SK-N-SH (cell line): ENCODE measurements around the gene SLC6A8. TPM values are rescaled to one million over a fixed set of nuclear protein-coding genes. Genes with fewer than 3 reads are reported as not detected.
"Not testable (repeated sequence)": the region's sequence is repeated elsewhere in the genome, so short reads cannot be mapped to it uniquely, and the experiment has no call there.

Experiments
- CTCF ChIA-PET: fragments of 300-600, 350-600 bp; formaldehyde crosslinking; extraction: SDS; loops from one replicate; lab custom pipeline; 2021; lab: Yijun Ruan, JAX
- POLR2A ChIA-PET: fragments of 350-600 bp; sonication (Branson Sonifier 250); formaldehyde crosslinking; extraction: SDS; loops from one replicate; lab custom pipeline; 2020; ENCODE audit warnings: antibody characterized with exemption, inconsistent platforms; lab: Yijun Ruan, JAX
- DNase-seq: peaks from one replicate; pipeline ENCODE4 v3.0.0; 2012
- H2AFZ ChIP-seq: fragments of 200-600 bp; sonication (generic); 2 replicates; pipeline ENCODE4 v1.8.1; 2016; ENCODE audit warnings: antibody characterized with exemption, mild to moderate bottlenecking, low read depth
- H3F3A ChIP-seq: fragments of 200-600 bp; sonication (generic); replicated peaks from 2 replicates; pipeline ENCODE3; 2016; ENCODE audit warnings: antibody characterized with exemption, mild to moderate bottlenecking; ENCODE audit not compliant: insufficient read depth
- H3K27ac ChIP-seq, 2 experiments: fragments of 200-500 bp in 1 of 2; fragments of 200-600 bp in 1 of 2; sonication (Bioruptor generic) in 1 of 2; sonication (generic), shearing (Covaris generic) in 1 of 2; 2 replicates each; pipeline versions ENCODE4 v1.5.1 to v1.6.1; 2014 to 2016; ENCODE audit warnings: low read depth in 2 of 2, inconsistent platforms in 1 of 2, low read length in 1 of 2, mild to moderate bottlenecking in 1 of 2, mixed read lengths in 1 of 2
- H3K27me3 ChIP-seq: fragments of 200-600 bp; sonication (generic), shearing (Covaris generic); 2 replicates; pipeline ENCODE4 v1.6.1; 2016; ENCODE audit warnings: mixed run types; ENCODE audit not compliant: insufficient read depth
- H3K36me3 ChIP-seq, 2 experiments: fragments of 200-500 bp in 1 of 2; fragments of 200-600 bp in 1 of 2; sonication (Bioruptor generic) in 1 of 2; sonication (generic) in 1 of 2; replicated peaks in 1 of 2; 2 replicates each; pipeline versions ENCODE3 to v1.5.1; 2014 to 2016; ENCODE audit warnings: low read length in 1 of 2, mild to moderate bottlenecking in 1 of 2; ENCODE audit not compliant: insufficient read depth in 2 of 2, control insufficient read depth in 1 of 2
- H3K4me1 ChIP-seq, 2 experiments: fragments of 200-500 bp in 1 of 2; fragments of 200-600 bp in 1 of 2; sonication (Bioruptor generic) in 1 of 2; sonication (generic), shearing (Covaris generic) in 1 of 2; 2 replicates each; pipeline versions ENCODE4 v1.5.1 to v1.6.1; 2014 to 2016; ENCODE audit warnings: low read depth in 1 of 2, low read length in 1 of 2, mixed run types in 1 of 2; ENCODE audit not compliant: insufficient read depth in 2 of 2, control insufficient read depth in 1 of 2
- H3K4me2 ChIP-seq: fragments of 200-600 bp; sonication (generic), shearing (Covaris generic); 2 replicates; pipeline ENCODE4 v1.6.1; 2017; ENCODE audit warnings: mixed run types
- H3K4me3 ChIP-seq, 2 experiments: fragments of 200-500 bp in 1 of 2; fragments of 200-600 bp in 1 of 2; sonication (Bioruptor generic) in 1 of 2; sonication (generic), shearing (Covaris generic) in 1 of 2; 2 replicates each; pipeline versions ENCODE4 v1.5.1 to v1.8.1; 2014 to 2016; ENCODE audit warnings: low read depth in 2 of 2, inconsistent platforms in 1 of 2, low read length in 1 of 2, mild to moderate bottlenecking in 1 of 2, mixed read lengths in 1 of 2, moderate library complexity in 1 of 2
- H3K79me2 ChIP-seq: fragments of 200-600 bp; sonication (generic); 2 replicates; pipeline ENCODE4 v1.8.1; 2017; ENCODE audit warnings: mild to moderate bottlenecking; ENCODE audit not compliant: insufficient read depth
- H3K9ac ChIP-seq: fragments of 200-600 bp; sonication (generic); 2 replicates; pipeline ENCODE4 v1.6.1; 2017; ENCODE audit warnings: mixed run types
- H3K9me2 ChIP-seq: fragments of 200-600 bp; sonication (generic); 2 replicates; pipeline ENCODE4 v1.6.1; 2017; ENCODE audit warnings: mixed run types
- H3K9me3 ChIP-seq: fragments of 200-600 bp; sonication (generic); 2 replicates; pipeline ENCODE4 v1.6.1; 2017; ENCODE audit warnings: mixed run types, mild to moderate bottlenecking, moderate library complexity
- H4K20me1 ChIP-seq: fragments of 200-600 bp; sonication (generic); 2 replicates; pipeline ENCODE4 v1.6.1; 2017; ENCODE audit warnings: mild to moderate bottlenecking, mixed run types; ENCODE audit not compliant: insufficient read depth
- EZH2phosphoT487 ChIP-seq: fragments of 200-600 bp; sonication (generic); IDR thresholded peaks from 2 replicates; pipeline ENCODE4 v1.6.1; 2017; ENCODE audit warnings: low read depth, mixed run types, mild to moderate bottlenecking, antibody characterized with exemption, moderate library complexity, borderline replicate concordance
- FOXJ3 ChIP-seq: sonication (generic); formaldehyde crosslinking; IDR thresholded peaks from 2 replicates; pipeline ENCODE4 v1.5.1; 2020; ENCODE audit warnings: mild to moderate bottlenecking, missing genetic modification reagents
- FOXM1 ChIP-seq: IDR thresholded peaks from 2 replicates; pipeline ENCODE4 v1.4.0; 2012; ENCODE audit warnings: low read depth, mild to moderate bottlenecking
- IRF3 ChIP-seq: fragments of 150-350 bp; IDR thresholded peaks from 2 replicates; pipeline ENCODE4 v1.6.1; 2016; ENCODE audit warnings: mild to moderate bottlenecking, low read depth, low read length
- JUND ChIP-seq: IDR thresholded peaks from 2 replicates; pipeline ENCODE4 v1.4.0; 2012
- MXI1 ChIP-seq: IDR thresholded peaks from 2 replicates; pipeline ENCODE4 v1.6.1; 2012; ENCODE audit warnings: mild to moderate bottlenecking, low read depth, low read length, improper control_type of control experiment
- NFIC ChIP-seq: IDR thresholded peaks from 2 replicates; pipeline ENCODE4 v1.4.0; 2012; ENCODE audit warnings: borderline replicate concordance
- NRF1 ChIP-seq: IDR thresholded peaks from 2 replicates; pipeline ENCODE4 v1.6.1; 2012; ENCODE audit warnings: low read depth, mild to moderate bottlenecking, low read length
- POLR2AphosphoS5 ChIP-seq: IDR thresholded peaks from 2 replicates; pipeline ENCODE4 v1.6.1; 2012; ENCODE audit warnings: low read depth, low read length
- RCOR1 ChIP-seq: fragments of 150-350 bp; IDR thresholded peaks from 2 replicates; pipeline ENCODE4 v1.6.1; 2017; ENCODE audit warnings: antibody characterized with exemption, low read length
- REST ChIP-seq: IDR thresholded peaks from 2 replicates; pipeline ENCODE4 v1.6.1; 2012; ENCODE audit warnings: mild to moderate bottlenecking, low read depth, low read length, moderate library complexity
- RFX5 ChIP-seq: IDR thresholded peaks from 2 replicates; pipeline ENCODE4 v1.6.1; 2012; ENCODE audit warnings: mild to moderate bottlenecking, improper control_type of control experiment, low read length
- RXRA ChIP-seq: IDR thresholded peaks from 2 replicates; pipeline ENCODE4 v1.4.0; 2012; ENCODE audit warnings: low read depth, mild to moderate bottlenecking, borderline replicate concordance
- SMC3 ChIP-seq: IDR thresholded peaks from 2 replicates; pipeline ENCODE4 v1.6.1; 2012; ENCODE audit warnings: low read depth, low read length, improper control_type of control experiment
- YY1 ChIP-seq: IDR thresholded peaks from 2 replicates; pipeline ENCODE4 v1.4.0; 2012; ENCODE audit warnings: low read depth, mild to moderate bottlenecking
- WGBS: methylation state at CpG from one replicate; pipeline ENCODE4 v1.1.6; 2017; ENCODE audit warnings: low lambda C conversion rate; 5-methylcytosine and 5-hydroxymethylcytosine counted together
- polyA plus RNA-seq, 3 experiments: library from polyadenylated mRNA; depleted of rRNA; stranded (reverse); fragments of >200 nt; gene quantifications; 2 replicates each; pipeline ENCODE4 v1.2.3, GENCODE V29; 2012
- TF ChIP-seq, protein P1 (sequence below): IDR thresholded peaks from 2 replicates; pipeline ENCODE4 v1.4.0; 2012; ENCODE audit warnings: low read depth
- TF ChIP-seq, protein P2 (sequence below): fragments of 200-600 bp; sonication (generic); IDR thresholded peaks from 2 replicates; pipeline ENCODE4 v1.6.1; 2017; ENCODE audit warnings: antibody characterized with exemption, mild to moderate bottlenecking, moderate library complexity
- TF ChIP-seq, protein P3 (sequence below): IDR thresholded peaks from 2 replicates; pipeline ENCODE4 v1.4.0; 2012; ENCODE audit warnings: low read depth, borderline replicate concordance
- TF ChIP-seq, protein P4 (sequence below): fragments of 150-350 bp; IDR thresholded peaks from 2 replicates; pipeline ENCODE4 v1.6.1; 2017; ENCODE audit warnings: antibody characterized with exemption, low read length, low read depth, borderline replicate concordance

Gene SLC6A8
- polyA plus RNA-seq, 1 of the 3 experiments (the other 2 are of a cell fraction) = 30.8 TPM

DNA sequence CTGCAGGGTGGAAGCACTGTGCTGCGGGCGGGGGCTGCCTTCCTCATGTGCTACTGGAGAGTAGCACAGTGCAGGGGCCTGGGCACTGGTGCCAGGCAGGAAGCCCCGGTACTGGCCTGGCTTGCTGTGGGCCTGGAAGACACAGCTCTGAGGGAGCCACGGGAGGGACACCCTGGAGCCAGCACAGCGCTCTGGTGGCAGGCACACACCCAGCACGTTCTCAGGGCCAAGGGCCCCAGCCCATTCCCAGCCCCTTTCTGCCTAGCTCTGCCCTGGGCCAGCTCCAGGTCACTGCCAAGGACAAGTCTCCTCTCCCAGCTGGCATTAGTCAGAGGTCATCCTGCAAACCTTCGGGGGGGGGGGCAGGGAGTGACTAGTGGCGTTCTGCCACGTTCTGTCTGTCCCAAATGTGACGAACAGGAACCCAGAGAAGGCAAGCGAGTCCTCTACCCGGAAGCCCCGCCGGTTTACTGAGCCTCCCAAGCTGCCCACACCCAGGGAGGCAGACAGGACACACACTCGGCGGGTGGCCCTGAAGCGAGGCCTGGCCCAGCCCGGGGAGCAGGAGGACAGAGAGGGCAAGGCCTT, 12.2 kb downstream of the SLC6A8 start:
- H3K4me1 ChIP-seq, H3K27ac ChIP-seq, H3F3A ChIP-seq, H3K9me2 ChIP-seq, H3K27me3 ChIP-seq, H3K4me3 ChIP-seq, H3K9ac ChIP-seq, H2AFZ ChIP-seq, H3K36me3 ChIP-seq, DNase-seq, H3K4me2 ChIP-seq, H3K9me3 ChIP-seq, POLR2A ChIA-PET, H4K20me1 ChIP-seq, H3K79me2 ChIP-seq: not testable (repeated sequence)
- CTCF ChIA-PET = interaction anchor here (1.8 kb wide), 1 partner anchor 9 kb away, joined by 5 read pairs; no protein-coding TSS in a partner anchor
- WGBS = 53% methylated on average over 4 of the region's 18 CpGs

DNA sequence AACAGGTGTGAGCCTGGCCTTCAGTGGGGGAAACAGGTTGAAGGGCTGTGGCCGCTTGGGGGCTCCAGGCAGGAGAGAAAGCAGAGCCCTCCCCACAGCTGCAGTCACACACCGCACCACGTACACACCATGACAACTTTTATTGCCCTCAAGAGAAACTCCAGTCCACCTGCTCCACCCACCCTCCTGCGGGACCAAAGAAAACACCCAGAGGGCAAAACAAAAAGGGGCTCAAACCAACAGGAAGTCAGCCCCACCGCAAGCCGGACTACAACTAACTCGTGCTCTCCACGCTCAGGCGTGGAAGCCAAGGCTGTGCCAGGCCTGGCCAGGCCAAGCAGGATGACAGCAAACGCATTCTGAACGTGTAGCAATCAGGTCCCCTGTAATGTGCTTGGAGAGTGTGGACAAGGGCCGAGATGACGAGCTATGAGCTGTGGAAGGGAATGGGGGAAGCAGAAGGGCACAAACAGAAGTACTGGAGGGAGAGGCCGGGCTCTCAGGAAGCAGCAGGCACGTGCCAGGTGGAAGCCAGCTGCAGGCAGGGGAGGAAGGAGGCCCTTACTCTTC, 12.7 kb downstream of the SLC6A8 start:
- DNase-seq = no peak
- no peak overlapping the region for H3K4me3 ChIP-seq
- H4K20me1 ChIP-seq = no peaks in the 10 kb centered on the region
- H3K9me2 ChIP-seq = no peaks in the 10 kb centered on the region
- H2AFZ ChIP-seq = no peak overlapping the region
- no peaks in the 10 kb centered on the region for H3K4me1 ChIP-seq
- no peak overlapping the region for H3K4me2 ChIP-seq
- 50% methylated on average over 13 of the region's 15 CpGs for WGBS
- peaks cover 0 to 4% of the 10 kb centered on the region in 2 experiments for H3K36me3 ChIP-seq
- H3F3A ChIP-seq = no peaks in the 10 kb centered on the region
- ChIA-PET POLR2A (no interaction called here), CTCF (interaction anchor here (1.1 kb wide), 1 partner anchor 64 kb away, joined by 3 read pairs; the partner anchor contains the start of gene PLXNB3)
- TF ChIP-seq MXI1 (no peak), REST (no peak), JUND (no peak), EZH2phosphoT487 (no peak), NFIC (no peak), IRF3 (no peak), RFX5 (no peak), POLR2AphosphoS5 (no peak), RCOR1 (no peak), RXRA (no peak), FOXJ3 (CRISPR knock-in tag) (no peak), SMC3 (no peak), YY1 (no peak), NRF1 (no peak), FOXM1 (no peak)
- TF ChIP-seq, protein P1, sequence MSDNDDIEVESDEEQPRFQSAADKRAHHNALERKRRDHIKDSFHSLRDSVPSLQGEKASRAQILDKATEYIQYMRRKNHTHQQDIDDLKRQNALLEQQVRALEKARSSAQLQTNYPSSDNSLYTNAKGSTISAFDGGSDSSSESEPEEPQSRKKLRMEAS = no peak
- TF ChIP-seq, protein P2, sequence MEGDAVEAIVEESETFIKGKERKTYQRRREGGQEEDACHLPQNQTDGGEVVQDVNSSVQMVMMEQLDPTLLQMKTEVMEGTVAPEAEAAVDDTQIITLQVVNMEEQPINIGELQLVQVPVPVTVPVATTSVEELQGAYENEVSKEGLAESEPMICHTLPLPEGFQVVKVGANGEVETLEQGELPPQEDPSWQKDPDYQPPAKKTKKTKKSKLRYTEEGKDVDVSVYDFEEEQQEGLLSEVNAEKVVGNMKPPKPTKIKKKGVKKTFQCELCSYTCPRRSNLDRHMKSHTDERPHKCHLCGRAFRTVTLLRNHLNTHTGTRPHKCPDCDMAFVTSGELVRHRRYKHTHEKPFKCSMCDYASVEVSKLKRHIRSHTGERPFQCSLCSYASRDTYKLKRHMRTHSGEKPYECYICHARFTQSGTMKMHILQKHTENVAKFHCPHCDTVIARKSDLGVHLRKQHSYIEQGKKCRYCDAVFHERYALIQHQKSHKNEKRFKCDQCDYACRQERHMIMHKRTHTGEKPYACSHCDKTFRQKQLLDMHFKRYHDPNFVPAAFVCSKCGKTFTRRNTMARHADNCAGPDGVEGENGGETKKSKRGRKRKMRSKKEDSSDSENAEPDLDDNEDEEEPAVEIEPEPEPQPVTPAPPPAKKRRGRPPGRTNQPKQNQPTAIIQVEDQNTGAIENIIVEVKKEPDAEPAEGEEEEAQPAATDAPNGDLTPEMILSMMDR = no peak
- TF ChIP-seq, protein P3, sequence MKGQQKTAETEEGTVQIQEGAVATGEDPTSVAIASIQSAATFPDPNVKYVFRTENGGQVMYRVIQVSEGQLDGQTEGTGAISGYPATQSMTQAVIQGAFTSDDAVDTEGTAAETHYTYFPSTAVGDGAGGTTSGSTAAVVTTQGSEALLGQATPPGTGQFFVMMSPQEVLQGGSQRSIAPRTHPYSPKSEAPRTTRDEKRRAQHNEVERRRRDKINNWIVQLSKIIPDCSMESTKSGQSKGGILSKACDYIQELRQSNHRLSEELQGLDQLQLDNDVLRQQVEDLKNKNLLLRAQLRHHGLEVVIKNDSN = no peak
- TF ChIP-seq, protein P4, sequence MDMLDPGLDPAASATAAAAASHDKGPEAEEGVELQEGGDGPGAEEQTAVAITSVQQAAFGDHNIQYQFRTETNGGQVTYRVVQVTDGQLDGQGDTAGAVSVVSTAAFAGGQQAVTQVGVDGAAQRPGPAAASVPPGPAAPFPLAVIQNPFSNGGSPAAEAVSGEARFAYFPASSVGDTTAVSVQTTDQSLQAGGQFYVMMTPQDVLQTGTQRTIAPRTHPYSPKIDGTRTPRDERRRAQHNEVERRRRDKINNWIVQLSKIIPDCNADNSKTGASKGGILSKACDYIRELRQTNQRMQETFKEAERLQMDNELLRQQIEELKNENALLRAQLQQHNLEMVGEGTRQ = no peak
- no peaks in the 10 kb centered on the region for H3K79me2 ChIP-seq
- no peak overlapping the region for H3K27ac ChIP-seq
- H3K9me3 ChIP-seq = no peaks in the 10 kb centered on the region
- H3K9ac ChIP-seq = no peak overlapping the region
- peaks cover 9% of the 10 kb centered on the region; the same call in 1 of the 2 replicates for H3K27me3 ChIP-seq
